Fibroblast of lung (primary cell): ENCODE data around the gene PSMA7.

Source experiments
- EZH2 ChIP-seq: IDR thresholded peaks from 2 replicates; pipeline ENCODE4 v1.5.1; 2012; ENCODE audit warnings: low read length, control low read depth, mild to moderate bottlenecking; ENCODE audit errors: missing control alignments
- TF ChIP-seq, protein P1 (sequence below), 2 donors: IDR thresholded peaks in 1 of 2; conservative IDR thresholded peaks in 1 of 2; 1 replicate in 1 of 2; 2 replicates in 1 of 2; pipeline ENCODE4 v1.5.1; 2011 to 2012; ENCODE audit warnings: low read length in 2 of 2, control low read depth in 1 of 2, inconsistent platforms in 1 of 2, low read depth in 1 of 2, mild to moderate bottlenecking in 1 of 2

DNA sequence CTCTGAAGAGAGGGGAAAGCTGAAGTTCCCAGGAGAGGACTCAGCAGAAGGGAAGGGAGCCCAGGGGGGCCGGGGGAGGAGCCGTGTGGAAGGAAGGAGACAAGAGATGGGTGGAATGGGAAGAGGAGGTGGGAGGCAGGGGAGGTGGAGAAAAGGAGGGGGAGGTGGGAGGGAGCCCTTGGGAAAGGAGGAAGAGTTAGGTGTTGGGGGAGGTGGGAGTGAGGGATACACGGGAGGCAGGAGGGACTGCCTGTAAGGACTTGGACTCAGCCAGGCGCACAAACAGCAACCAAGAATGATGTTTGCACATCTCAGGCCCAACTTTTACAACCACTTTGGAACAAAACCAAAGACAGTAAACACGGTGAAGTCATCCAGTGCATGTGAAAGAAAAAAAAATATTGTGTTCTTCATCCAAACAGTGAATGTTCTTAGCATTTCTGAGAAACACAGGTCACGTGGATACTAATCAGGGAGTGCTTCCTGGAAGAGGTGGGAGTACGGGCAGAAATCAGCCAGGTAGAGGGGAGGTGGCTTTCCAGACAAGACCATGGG lies 38.3 kb downstream of the PSMA7 start:
- TF ChIP-seq EZH2, result no peak
- TF ChIP-seq, protein P1, sequence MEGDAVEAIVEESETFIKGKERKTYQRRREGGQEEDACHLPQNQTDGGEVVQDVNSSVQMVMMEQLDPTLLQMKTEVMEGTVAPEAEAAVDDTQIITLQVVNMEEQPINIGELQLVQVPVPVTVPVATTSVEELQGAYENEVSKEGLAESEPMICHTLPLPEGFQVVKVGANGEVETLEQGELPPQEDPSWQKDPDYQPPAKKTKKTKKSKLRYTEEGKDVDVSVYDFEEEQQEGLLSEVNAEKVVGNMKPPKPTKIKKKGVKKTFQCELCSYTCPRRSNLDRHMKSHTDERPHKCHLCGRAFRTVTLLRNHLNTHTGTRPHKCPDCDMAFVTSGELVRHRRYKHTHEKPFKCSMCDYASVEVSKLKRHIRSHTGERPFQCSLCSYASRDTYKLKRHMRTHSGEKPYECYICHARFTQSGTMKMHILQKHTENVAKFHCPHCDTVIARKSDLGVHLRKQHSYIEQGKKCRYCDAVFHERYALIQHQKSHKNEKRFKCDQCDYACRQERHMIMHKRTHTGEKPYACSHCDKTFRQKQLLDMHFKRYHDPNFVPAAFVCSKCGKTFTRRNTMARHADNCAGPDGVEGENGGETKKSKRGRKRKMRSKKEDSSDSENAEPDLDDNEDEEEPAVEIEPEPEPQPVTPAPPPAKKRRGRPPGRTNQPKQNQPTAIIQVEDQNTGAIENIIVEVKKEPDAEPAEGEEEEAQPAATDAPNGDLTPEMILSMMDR (conservative IDR thresholded peaks at IDR 0.05 in 1 of 2, IDR thresholded peaks at IDR 0.05 in 1 of 2; ENCODE audit: low read depth in 1 of 2, low read length in 2 of 2), result no peak
